Measurements from ENCODE around the gene GPRIN1.

The GPRIN1 gene

DNA sequence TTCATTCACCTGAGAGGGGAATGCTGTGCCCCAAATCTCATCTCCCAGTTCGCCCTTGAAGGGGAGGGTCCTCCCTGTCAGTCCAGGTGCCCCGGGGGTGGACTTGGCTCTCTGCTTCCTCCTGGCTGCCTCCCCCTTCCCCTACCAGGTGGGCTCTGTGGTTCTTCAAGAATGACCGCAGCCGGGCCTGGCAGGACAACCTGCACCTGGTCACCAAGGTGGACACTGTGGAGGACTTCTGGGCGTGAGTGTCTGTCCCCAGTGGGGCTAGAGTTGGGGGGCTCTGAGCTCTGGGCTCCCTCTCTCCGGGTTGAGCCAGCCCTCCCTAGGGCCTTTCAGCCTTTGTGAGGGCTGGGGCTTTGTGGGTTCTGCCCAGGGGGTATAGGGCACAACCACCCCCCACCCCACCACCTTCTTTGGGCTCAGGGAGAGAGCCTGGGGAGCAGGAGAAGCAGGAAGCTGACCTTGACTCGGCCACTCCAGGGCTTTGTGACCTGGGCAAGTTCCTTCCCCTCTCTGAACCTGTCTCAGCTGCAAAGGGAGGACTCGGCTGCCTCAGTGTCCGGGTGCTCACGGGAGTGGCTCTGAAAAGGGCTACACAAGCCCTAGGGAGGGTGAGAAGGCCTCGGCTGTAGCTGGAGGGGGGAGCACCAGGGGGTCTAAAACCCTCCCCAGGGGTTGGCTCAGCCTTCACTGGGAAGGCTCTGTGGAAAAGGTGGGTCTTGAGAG lies 33.7 kb upstream of the GPRIN1 start:
- DNase-seq = no peak

- DNase-seq = no peak
These were observed 32.9 kb upstream of the GPRIN1 start for GRCh38 chr5:176642675-176643490.

DNA sequence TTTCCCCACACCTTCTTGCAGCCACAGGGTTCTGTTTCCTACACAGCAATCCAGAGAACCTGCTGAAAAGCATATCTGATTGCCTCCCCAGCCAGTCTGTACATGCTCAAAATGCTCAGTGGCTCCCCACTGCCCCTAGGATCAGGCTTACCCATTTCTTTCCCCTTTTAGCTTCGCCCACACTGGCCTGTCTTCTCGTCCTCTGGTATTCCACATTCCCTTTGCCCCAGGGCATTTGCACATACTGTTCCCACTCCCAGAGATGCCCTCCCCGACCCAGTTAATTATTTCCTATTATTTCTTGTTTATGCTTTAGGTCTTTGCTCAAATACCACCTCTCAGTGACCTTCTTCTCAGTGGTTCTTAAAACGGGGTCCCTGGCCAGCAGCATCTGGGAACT lies 30.7 kb upstream of the GPRIN1 start:
- no peak for DNase-seq

DNA sequence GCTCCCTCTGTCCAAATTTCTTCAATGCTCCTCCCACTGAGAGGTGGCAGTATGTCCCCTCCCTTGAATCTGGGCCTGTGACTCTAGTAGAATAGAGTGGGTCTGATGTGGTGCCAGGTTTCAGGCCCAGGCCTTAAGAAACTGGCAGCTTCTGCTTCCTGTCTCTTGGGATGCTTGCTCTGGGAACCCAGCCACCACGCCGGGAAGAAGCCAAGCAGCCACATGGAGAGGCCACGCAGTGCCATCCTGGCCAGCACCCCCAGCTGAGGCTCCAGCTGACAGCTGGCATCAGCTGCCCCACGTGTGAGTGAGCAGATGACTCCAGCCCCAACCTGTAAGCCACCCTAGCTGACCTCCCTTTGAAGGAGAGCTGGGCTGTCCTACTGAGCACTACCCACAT lies 30.0 kb upstream of the GPRIN1 start:
- DNase-seq = peak in 43 of 51 donors; percentile 7 to 88 (median 62)

DNA sequence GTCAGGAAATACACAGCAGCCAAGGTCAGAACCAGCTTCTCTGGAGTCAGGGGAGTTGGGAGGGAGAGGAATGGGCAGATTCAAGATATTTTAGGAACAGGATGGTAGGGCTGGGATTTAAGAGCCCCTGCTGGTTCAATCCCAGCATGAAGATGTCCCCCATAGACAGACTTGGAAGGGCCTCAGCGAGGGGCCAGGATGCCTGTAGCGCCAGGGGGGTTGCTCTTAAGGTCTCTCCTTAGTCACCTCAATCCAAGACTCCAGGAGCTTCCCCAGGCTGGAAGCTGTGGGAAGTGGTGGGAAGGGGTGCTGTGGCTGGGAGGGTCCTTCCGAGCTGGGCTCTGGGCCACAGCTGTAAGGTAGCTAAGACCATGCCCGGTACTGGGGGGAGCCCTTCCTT lies 29.3 kb upstream of the GPRIN1 start:
- no peak for DNase-seq

GRCh38 chr5:176638437-176638836 lies 28.5 kb upstream of the GPRIN1 start:
- no peak for DNase-seq

DNA sequence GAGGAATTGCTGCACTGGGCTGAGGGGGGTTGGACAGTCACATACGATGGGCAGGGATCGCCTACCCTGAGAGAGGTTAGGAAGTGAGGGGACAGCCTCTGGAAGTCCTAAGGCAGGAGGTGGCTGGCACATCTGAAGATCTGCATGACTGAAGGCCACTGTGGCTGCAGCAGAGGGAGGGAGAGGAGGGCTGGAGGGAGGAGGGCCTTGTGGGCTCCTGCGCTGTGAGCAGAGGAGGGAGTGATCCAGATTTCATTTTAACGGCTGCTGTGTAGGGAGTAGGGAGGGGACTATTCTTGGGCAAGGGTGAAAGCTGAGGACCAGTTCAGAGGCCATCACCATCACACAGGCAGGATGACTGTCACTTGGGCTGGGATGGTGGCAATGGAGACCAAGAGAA lies 27.6 kb upstream of the GPRIN1 start:
- DNase-seq = no peak

- DNase-seq = no peak
These were observed 26.5 kb upstream of the GPRIN1 start for GRCh38 chr5:176636426-176636825.

GRCh38 chr5:176633598-176633997 lies 23.6 kb upstream of the GPRIN1 start:
- DNase-seq = no peak

DNA sequence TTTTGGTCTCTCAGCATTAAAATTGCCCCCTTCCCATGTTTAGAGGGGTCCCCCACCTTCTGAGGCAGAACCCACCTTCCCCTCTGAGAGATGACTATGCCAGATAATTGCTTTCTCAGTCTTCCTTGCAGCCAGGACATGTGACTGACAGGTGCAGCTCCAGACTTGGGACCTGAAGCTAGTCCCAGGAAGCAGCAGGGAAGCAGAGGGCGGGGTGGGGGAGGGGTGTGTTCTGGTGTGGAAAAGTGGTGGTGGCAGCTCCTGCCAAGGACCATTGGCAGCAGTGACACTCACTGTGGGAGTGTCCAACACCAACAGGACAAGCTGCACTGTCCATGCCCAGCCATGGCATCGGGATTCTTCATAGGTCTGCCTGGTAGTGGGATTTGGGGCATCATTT lies 22.8 kb upstream of the GPRIN1 start:
- no peak for DNase-seq

- DNase-seq = no peak
These were observed 21.6 kb upstream of the GPRIN1 start for GRCh38 chr5:176631383-176632200.

DNA sequence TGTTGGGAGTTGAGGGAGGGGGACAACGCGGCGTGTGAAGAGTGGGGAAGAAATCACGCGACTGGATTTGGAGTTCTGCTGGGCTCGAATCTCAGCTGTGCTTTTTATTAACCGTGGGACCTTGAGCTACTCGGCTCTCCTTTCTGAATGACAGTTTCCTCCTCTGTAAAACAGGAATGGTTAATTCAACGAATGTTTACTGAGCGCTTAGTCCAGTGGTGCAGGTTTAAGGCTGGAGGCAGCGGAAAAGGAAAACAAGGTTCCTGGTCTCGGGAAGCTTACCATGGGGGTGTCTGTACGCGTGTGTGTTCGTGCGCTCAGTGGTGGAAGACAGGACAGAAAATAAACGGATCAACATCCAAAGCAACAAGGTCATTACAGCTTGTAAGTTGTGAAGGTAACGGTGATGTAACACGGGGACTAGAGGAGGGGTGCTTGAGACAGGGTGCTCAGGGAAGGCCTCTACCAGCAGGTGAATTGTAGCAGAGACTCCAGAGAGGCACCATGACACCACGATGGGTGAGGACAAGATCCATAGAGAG lies 20.8 kb upstream of the GPRIN1 start:
- DNase-seq = peak in 1 of 51 donors; percentile 32

- peak in 20 of 51 donors; percentile 16 to 60 (median 38) for DNase-seq
These were observed 20.1 kb upstream of the GPRIN1 start, which contains the start of the genes EIF4E1B and SNCB for GRCh38 chr5:176629853-176630680. Gene EIF4E1B (plus strand): TSS chr5:176630675. CDS start chr5:176642788, 12,113 bp downstream. Gene SNCB (minus strand): TSS chr5:176630534. CDS start chr5:176629654, 880 bp downstream.

- DNase-seq = no peak
These were observed 19.4 kb upstream of the GPRIN1 start for GRCh38 chr5:176629317-176629852.

DNA sequence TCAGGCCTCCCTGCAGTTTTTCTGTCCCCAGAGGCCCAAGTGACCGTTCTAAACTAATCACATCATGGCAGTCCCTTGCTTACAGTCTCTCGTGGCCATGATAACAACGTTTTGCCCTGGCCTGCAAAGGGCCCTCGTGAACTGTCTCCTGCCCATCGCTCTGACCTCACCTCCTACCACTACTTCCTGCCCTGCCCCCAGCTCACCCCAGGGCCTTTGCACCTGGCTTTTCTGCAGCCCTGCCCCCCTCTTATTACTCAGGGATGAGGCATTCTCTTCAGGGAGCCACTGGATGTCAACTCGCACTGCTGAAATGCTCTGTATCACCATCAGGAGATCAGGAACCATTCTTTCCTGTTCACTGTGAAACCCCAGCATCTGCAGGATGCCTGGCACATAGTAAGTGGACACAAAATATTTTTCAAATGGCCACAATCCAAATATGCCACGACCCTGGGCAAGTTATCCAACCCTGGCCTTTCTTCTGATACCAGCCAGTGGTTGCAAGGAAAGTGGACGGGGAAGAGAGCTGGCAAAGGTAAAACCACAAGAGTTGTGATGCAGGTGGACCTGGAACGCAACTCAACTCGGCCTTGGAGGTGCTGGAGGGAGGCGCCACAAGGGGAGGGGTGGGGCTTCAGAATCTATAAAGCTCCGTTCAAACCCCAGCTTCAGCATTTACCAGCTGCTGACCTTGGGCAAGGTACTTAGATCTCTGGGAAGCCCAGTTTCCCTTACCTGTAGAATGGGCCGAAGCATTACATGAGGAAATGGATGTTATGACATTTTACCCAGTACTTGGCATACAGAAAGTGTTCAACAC lies 18.7 kb upstream of the GPRIN1 start:
- no peak for DNase-seq

DNA sequence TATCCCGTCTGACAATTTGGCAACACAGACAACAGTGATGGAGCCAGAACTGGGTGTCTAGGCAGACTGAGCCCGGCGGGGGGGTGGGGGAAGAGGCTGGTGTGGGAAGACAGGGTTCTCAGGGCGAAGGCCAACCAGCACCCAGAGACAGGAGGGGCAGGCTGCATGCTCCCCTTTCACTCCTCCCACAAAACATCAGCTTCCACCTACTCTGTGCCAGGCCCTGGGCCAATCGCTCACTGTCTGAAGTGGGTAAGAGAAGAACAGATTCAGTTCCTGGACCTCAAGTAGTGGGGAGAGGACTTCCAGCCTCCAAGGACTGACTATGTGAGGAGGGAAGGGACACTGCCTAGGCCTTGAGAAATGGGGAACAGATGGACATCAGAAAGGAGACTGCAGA lies 17.6 kb upstream of the GPRIN1 start:
- no peak for DNase-seq

- DNase-seq = no peak
These were observed 16.9 kb upstream of the GPRIN1 start for GRCh38 chr5:176626876-176627236.

GRCh38 chr5:176625966-176626875 lies 16.3 kb upstream of the GPRIN1 start:
- no peak for DNase-seq

Measured in hypothalamus (tissue), 51 donors.